ENCODE measurements around the gene ZNF675.
"Not testable (repeated sequence)": the region's sequence is repeated elsewhere in the genome, so short reads cannot be mapped to it uniquely, and the experiment has no call there.

Gene ZNF675

GRCh38 chr19:23686621-23687423, at the start of gene ZNF675:
TSS of gene ZNF675 (minus strand) at chr19:23687212. CDS start at chr19:23687033, 179 bp downstream.
- peak; percentile 95 for DNase-seq (ENCODE audit: low spot score)
- Histone ChIP-seq H3K4me3 (peak within 1 kb of the TSS; percentile 93), H3K27ac (peak within 1 kb of the TSS; percentile 82 to 93)
- TF ChIP-seq, protein P1, sequence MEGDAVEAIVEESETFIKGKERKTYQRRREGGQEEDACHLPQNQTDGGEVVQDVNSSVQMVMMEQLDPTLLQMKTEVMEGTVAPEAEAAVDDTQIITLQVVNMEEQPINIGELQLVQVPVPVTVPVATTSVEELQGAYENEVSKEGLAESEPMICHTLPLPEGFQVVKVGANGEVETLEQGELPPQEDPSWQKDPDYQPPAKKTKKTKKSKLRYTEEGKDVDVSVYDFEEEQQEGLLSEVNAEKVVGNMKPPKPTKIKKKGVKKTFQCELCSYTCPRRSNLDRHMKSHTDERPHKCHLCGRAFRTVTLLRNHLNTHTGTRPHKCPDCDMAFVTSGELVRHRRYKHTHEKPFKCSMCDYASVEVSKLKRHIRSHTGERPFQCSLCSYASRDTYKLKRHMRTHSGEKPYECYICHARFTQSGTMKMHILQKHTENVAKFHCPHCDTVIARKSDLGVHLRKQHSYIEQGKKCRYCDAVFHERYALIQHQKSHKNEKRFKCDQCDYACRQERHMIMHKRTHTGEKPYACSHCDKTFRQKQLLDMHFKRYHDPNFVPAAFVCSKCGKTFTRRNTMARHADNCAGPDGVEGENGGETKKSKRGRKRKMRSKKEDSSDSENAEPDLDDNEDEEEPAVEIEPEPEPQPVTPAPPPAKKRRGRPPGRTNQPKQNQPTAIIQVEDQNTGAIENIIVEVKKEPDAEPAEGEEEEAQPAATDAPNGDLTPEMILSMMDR (IDR thresholded peaks at IDR 0.05), result no peak

- H3K27ac ChIP-seq; H3K4me3 ChIP-seq; DNase-seq (ENCODE audit: low spot score): not testable (repeated sequence)
These were observed 43.9 kb upstream of the ZNF675 start for GRCh38 chr19:23730729-23731465.

- not testable (repeated sequence) for H3K4me3 ChIP-seq; DNase-seq (ENCODE audit: low spot score); H3K27ac ChIP-seq
These were observed 37.1 kb upstream of the ZNF675 start for GRCh38 chr19:23724161-23724560.

- no peak for DNase-seq (ENCODE audit: low spot score)
- Histone ChIP-seq H3K27ac (no peak overlapping the region), H3K4me3 (no peak overlapping the region)
- TF ChIP-seq, protein P1 (IDR thresholded peaks at IDR 0.05), result no peak
These were observed 31.8 kb upstream of the ZNF675 start for GRCh38 chr19:23718802-23719201.

GRCh38 chr19:23716792-23717191, 29.8 kb upstream of the ZNF675 start:
- no peak for DNase-seq (ENCODE audit: low spot score)
- Histone ChIP-seq H3K27ac (no peak overlapping the region), H3K4me3 (no peak overlapping the region)
- TF ChIP-seq, protein P1 (IDR thresholded peaks at IDR 0.05), result no peak

- TF ChIP-seq, protein P1 (IDR thresholded peaks at IDR 0.05), result no peak
- Histone ChIP-seq H3K27ac (no peak overlapping the region), H3K4me3 (no peak overlapping the region)
- no peak for DNase-seq (ENCODE audit: low spot score)
These were observed 22.3 kb upstream of the ZNF675 start for GRCh38 chr19:23709347-23709746.

GRCh38 chr19:23706657-23707056, 19.6 kb upstream of the ZNF675 start:
- H3K4me3 ChIP-seq, result no peak overlapping the region
- H3K27ac ChIP-seq, result no peak overlapping the region
- TF ChIP-seq, protein P1 (IDR thresholded peaks at IDR 0.05), result no peak
- DNase-seq (ENCODE audit: low spot score), result no peak

DNA sequence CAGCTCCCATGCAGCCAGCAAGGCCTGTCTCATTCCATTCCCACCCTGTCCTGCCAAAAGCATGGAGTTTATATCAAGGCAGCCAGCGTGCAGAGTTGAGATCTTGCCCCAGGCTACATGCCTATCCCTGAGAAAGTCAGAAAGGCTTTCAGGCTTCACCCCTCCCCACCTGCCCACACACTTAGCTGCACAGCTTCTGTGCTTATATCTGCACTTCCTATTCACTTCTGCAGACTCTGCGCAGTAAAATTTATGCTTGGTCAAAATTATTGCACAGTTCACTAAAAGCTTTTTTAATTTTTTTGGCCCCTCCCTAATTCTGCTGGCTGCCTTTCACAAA, 12.5 kb upstream of the ZNF675 start:
- TF ChIP-seq, protein P1 (IDR thresholded peaks at IDR 0.05), result no peak
- H3K4me3 ChIP-seq, result no peak overlapping the region
- H3K27ac ChIP-seq, result no peak overlapping the region
- no peak for DNase-seq (ENCODE audit: low spot score)

All from coronary artery (tissue), 2 donors.